B cell (primary cell): ENCODE data around the gene PPFIA2. TPM values are rescaled to one million over a fixed set of nuclear protein-coding genes. Genes with fewer than 3 reads are reported as not detected.

Experiments used
- ATAC-seq: fragments of 200-7000 bp; cut with Tn5 transposase; one replicate; pipeline ENCODE4 v1.10.0; 2021; ENCODE audit warnings: low read depth, mild to moderate bottlenecking, moderate number of reproducible peaks, moderate library complexity
- CTCF ChIA-PET: fragments of 350-600 bp; sonication (Branson Sonifier 250); formaldehyde crosslinking; loops from one replicate; lab custom pipeline; 2021; ENCODE audit warnings: antibody characterized with exemption, inconsistent platforms; lab: Charles Lee
- POLR2A ChIA-PET: fragments of 350-600 bp; sonication (Branson Sonifier 250); formaldehyde crosslinking; loops from one replicate; lab custom pipeline; 2021; ENCODE audit warnings: antibody characterized with exemption; lab: Charles Lee
- DNase-seq: peaks from one replicate; pipeline ENCODE4 v3.0.0; 2013
- H2AFZ ChIP-seq: 2 replicates; pipeline ENCODE4 v1.6.1; 2012; ENCODE audit warnings: mild to moderate bottlenecking, low read depth, low read length; ENCODE audit not compliant: insufficient read depth, poor library complexity, severe bottlenecking
- H3K27ac ChIP-seq, 2 donors: 1 replicate in 1 of 2; 2 replicates in 1 of 2; pipeline ENCODE4 v1.5.1; 2012 to 2013; ENCODE audit warnings: low read length in 2 of 2, mild to moderate bottlenecking in 2 of 2, moderate library complexity in 1 of 2
- H3K27me3 ChIP-seq, 4 experiments: fragments of 200-600 bp in 1 of 4; sonication (generic) in 1 of 4; replicated peaks in 1 of 4; 1 replicate in 2 of 4; 2 replicates in 2 of 4; pipeline versions ENCODE4 v1.6.1 to v1.7.0; 2013 to 2016; ENCODE audit warnings: low read length in 3 of 4, mild to moderate bottlenecking in 2 of 4, mixed read lengths in 1 of 4, moderate library complexity in 1 of 4; ENCODE audit not compliant: insufficient read depth in 4 of 4, control insufficient read depth in 3 of 4; ENCODE audit errors: control extremely low read depth in 1 of 4
- H3K36me3 ChIP-seq, 2 experiments: replicated peaks in 1 of 2; 1 replicate in 1 of 2; 2 replicates in 1 of 2; pipeline versions ENCODE4 v1.6.1 to v1.7.1; 2013; ENCODE audit warnings: low read length in 1 of 2; ENCODE audit not compliant: insufficient read depth in 2 of 2, control insufficient read depth in 1 of 2; ENCODE audit errors: control extremely low read depth in 1 of 2, extremely low read depth in 1 of 2
- H3K4me1 ChIP-seq, 2 donors: fragments of 200-600 bp in 1 of 2; sonication (generic) in 1 of 2; 1 replicate in 1 of 2; 2 replicates in 1 of 2; pipeline versions ENCODE4 v1.5.1 to v1.6.1; 2013 to 2017; ENCODE audit warnings: low read length in 2 of 2; ENCODE audit not compliant: control insufficient read depth in 2 of 2, insufficient read depth in 2 of 2
- H3K4me2 ChIP-seq: replicated peaks from 2 replicates; pipeline ENCODE3; 2012; ENCODE audit warnings: mild to moderate bottlenecking, low read depth, low read length; ENCODE audit not compliant: poor library complexity, severe bottlenecking
- H3K4me3 ChIP-seq, 5 experiments: fragments of 200-600 bp in 1 of 5; sonication (generic) in 1 of 5; 1 replicate in 3 of 5; 2 replicates in 2 of 5; pipeline versions ENCODE4 v1.5.1 to v1.7.0; 2011 to 2016; ENCODE audit warnings: low read length in 4 of 5, mild to moderate bottlenecking in 4 of 5, low read depth in 2 of 5, control low read depth in 1 of 5, moderate library complexity in 1 of 5; ENCODE audit not compliant: insufficient read depth in 1 of 5; ENCODE audit errors: control extremely low read depth in 1 of 5, extremely low read depth in 1 of 5
- H3K79me2 ChIP-seq: fragments of 200-600 bp; sonication (generic); one replicate; pipeline ENCODE4 v1.6.0; 2016; ENCODE audit warnings: low read length; ENCODE audit not compliant: control insufficient read depth, insufficient read depth
- H3K9ac ChIP-seq: fragments of 200-600 bp; sonication (generic); 2 replicates; pipeline ENCODE4 v1.6.1; 2017; ENCODE audit warnings: mild to moderate bottlenecking, low read length, moderate library complexity
- H3K9me3 ChIP-seq, 3 donors: one replicate each; pipeline versions ENCODE4 v1.6.1 to v1.7.1; 2013; ENCODE audit warnings: low read length in 2 of 3; ENCODE audit not compliant: control insufficient read depth in 2 of 3, insufficient read depth in 1 of 3; ENCODE audit errors: control extremely low read depth in 1 of 3
- H4K20me1 ChIP-seq: 2 replicates; pipeline ENCODE4 v1.6.0; 2012; ENCODE audit warnings: mild to moderate bottlenecking, low read length; ENCODE audit not compliant: insufficient read depth, control insufficient read depth, poor library complexity, severe bottlenecking
- H3K27ac Mint-ChIP-seq: one replicate; pipeline ENCODE4 v1.8.0; 2021; ENCODE audit warnings: mixed read lengths
- H3K27me3 Mint-ChIP-seq: one replicate; pipeline ENCODE4 v1.8.0; 2021; ENCODE audit warnings: mixed read lengths
- H3K4me1 Mint-ChIP-seq: one replicate; pipeline ENCODE4 v1.8.0; 2021; ENCODE audit warnings: mixed read lengths
- H3K4me3 Mint-ChIP-seq: one replicate; pipeline ENCODE4 v1.8.0; 2021; ENCODE audit warnings: mixed read lengths
- H3K9me3 Mint-ChIP-seq: one replicate; pipeline ENCODE4 v1.8.0; 2022; ENCODE audit warnings: mixed read lengths; ENCODE audit not compliant: insufficient read depth
- EZH2 ChIP-seq: IDR thresholded peaks from 2 replicates; pipeline ENCODE4 v1.6.1; 2012; ENCODE audit warnings: borderline replicate concordance, low read depth, mild to moderate bottlenecking, moderate library complexity, low read length; ENCODE audit not compliant: insufficient read depth, poor library complexity, severe bottlenecking
- WGBS: methylation state at CpG from one replicate; pipeline ENCODE4 v1.1.5; 2013; ENCODE audit warnings: missing lambda C conversion rate; ENCODE audit not compliant: insufficient coverage; 5-methylcytosine and 5-hydroxymethylcytosine counted together
- intact Hi-C: fragments of 100-400 bp; cut with micrococcal nuclease; formaldehyde crosslinking; loops from one replicate; pipeline ENCODE4 v1.10.0; 2022
- polyA plus RNA-seq: library from polyadenylated mRNA; depleted of rRNA; stranded (reverse); fragments of >200 nt; gene quantifications from 2 replicates; pipeline ENCODE4 v1.2.3, GENCODE V29; 2012
- total RNA-seq, 2 donors: library from RNA; stranded (reverse); fragments of 120-200 nt in 1 of 2; gene quantifications; 1 replicate in 1 of 2; 2 replicates in 1 of 2; pipeline versions ENCODE4 v1.2.3 to v1.2.4, GENCODE V29; 2013 to 2022
- TF ChIP-seq, protein P1 (sequence below): fragments of 200-600 bp; IDR thresholded peaks from one replicate; pipeline ENCODE4 v1.8.0; 2022; ENCODE audit warnings: antibody characterized with exemption, mild to moderate bottlenecking

Gene PPFIA2
- total and polyA plus RNA-seq, 2 donors (not counting 1 experiment from before 2014, with no cell fraction given), result not detected

- no peaks in the 10 kb centered on the region for H3K4me1 Mint-ChIP-seq
- intact Hi-C loops, result no loop called here
Measured at GRCh38 chr12:81573228-81573627, 185.9 kb downstream of the PPFIA2 start.

GRCh38 chr12:81572411-81572810 is 186.7 kb downstream of the PPFIA2 start:
- Mint-ChIP-seq H3K27me3 (no peaks in the 10 kb centered on the region), H3K4me1 (no peaks in the 10 kb centered on the region), H3K4me3 (no peak overlapping the region), H3K9me3 (no peaks in the 10 kb centered on the region), H3K27ac (no peak overlapping the region)
- H3K4me2 ChIP-seq, result no peak overlapping the region
- no peaks in the 10 kb centered on the region for H4K20me1 ChIP-seq
- no peak overlapping the region for H3K9ac ChIP-seq
- no peak overlapping the region for H2AFZ ChIP-seq
- intact Hi-C loops, result no loop called here
- no peaks in the 10 kb centered on the region for H3K4me1 ChIP-seq
- H3K27me3 ChIP-seq, result no peaks in the 10 kb centered on the region
- DNase-seq, result no peak
- ChIA-PET CTCF (no interaction called here), POLR2A (no interaction called here)
- no peaks in the 10 kb centered on the region for H3K79me2 ChIP-seq
- no peaks in the 10 kb centered on the region for H3K36me3 ChIP-seq
- H3K4me3 ChIP-seq, result no peak overlapping the region
- WGBS, result 67% methylated on average over 1 of the region's 1 CpG
- H3K9me3 ChIP-seq, result no peaks in the 10 kb centered on the region
- no peak for ATAC-seq
- H3K27ac ChIP-seq, result no peak overlapping the region
- TF ChIP-seq EZH2, result no peak
- TF ChIP-seq, protein P1, sequence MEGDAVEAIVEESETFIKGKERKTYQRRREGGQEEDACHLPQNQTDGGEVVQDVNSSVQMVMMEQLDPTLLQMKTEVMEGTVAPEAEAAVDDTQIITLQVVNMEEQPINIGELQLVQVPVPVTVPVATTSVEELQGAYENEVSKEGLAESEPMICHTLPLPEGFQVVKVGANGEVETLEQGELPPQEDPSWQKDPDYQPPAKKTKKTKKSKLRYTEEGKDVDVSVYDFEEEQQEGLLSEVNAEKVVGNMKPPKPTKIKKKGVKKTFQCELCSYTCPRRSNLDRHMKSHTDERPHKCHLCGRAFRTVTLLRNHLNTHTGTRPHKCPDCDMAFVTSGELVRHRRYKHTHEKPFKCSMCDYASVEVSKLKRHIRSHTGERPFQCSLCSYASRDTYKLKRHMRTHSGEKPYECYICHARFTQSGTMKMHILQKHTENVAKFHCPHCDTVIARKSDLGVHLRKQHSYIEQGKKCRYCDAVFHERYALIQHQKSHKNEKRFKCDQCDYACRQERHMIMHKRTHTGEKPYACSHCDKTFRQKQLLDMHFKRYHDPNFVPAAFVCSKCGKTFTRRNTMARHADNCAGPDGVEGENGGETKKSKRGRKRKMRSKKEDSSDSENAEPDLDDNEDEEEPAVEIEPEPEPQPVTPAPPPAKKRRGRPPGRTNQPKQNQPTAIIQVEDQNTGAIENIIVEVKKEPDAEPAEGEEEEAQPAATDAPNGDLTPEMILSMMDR, result no peak

More at GRCh38 chr12:81573228-81573627, 185.9 kb downstream of the PPFIA2 start:
- Histone ChIP-seq H3K4me1 (no peaks in the 10 kb centered on the region), H3K79me2 (no peaks in the 10 kb centered on the region), H2AFZ (no peak overlapping the region), H3K9me3 (no peaks in the 10 kb centered on the region), H3K27ac (no peak overlapping the region), H3K36me3 (no peaks in the 10 kb centered on the region), H3K4me3 (no peak overlapping the region), H3K4me2 (no peak overlapping the region), H4K20me1 (no peaks in the 10 kb centered on the region), H3K27me3 (no peaks in the 10 kb centered on the region), H3K9ac (no peak overlapping the region)
- Mint-ChIP-seq H3K9me3 (no peaks in the 10 kb centered on the region), H3K27ac (no peak overlapping the region), H3K27me3 (no peaks in the 10 kb centered on the region), H3K4me3 (no peak overlapping the region)
- DNase-seq (no peak), ATAC-seq (no peak)
- ChIA-PET CTCF (no interaction called here), POLR2A (no interaction called here)
- WGBS, result 86% methylated on average over 1 of the region's 3 CpGs
- no peak for TF ChIP-seq EZH2
- TF ChIP-seq, protein P1, result no peak
